Gastrocnemius medialis (tissue), 4 donors: Measurements from ENCODE around the gene WNT2. TPM values are rescaled to one million over a fixed set of nuclear protein-coding genes. Genes with fewer than 3 reads are reported as not detected.

Experiments
- ATAC-seq, 2 donors: fragments of 150-250 bp; one replicate each; pipeline ENCODE4 v1.9.1; 2016
- DNase-seq, 2 donors: peaks; one replicate each; pipeline ENCODE4 v3.0.0-alpha.2; 2019
- H3K27ac ChIP-seq, 4 donors: fragments of 200-600 bp; sonication (generic); 1 replicate in 1 of 4; 2 replicates in 3 of 4; pipeline ENCODE4 v1.5.1; 2016 to 2018; ENCODE audit warnings: mild to moderate bottlenecking in 2 of 4, moderate library complexity in 1 of 4
- H3K27me3 ChIP-seq, 3 donors: fragments of 200-600 bp; sonication (generic) in 2 of 3; 1 replicate in 1 of 3; 2 replicates in 2 of 3; pipeline versions ENCODE4 v1.5.1 to v1.6.0; 2016 to 2019; ENCODE audit warnings: mild to moderate bottlenecking in 1 of 3, moderate library complexity in 1 of 3
- H3K36me3 ChIP-seq, 2 donors: fragments of 200-600 bp; sonication (generic) in 1 of 2; one replicate each; pipeline ENCODE4 v1.5.1; 2017 to 2018
- H3K4me1 ChIP-seq, 2 donors: fragments of 200-600 bp; sonication (generic) in 1 of 2; one replicate each; pipeline ENCODE4 v1.5.1; 2016 to 2017; ENCODE audit warnings: mild to moderate bottlenecking in 2 of 2
- H3K4me3 ChIP-seq, 4 donors: fragments of 200-600 bp; sonication (generic) in 3 of 4; 1 replicate in 1 of 4; 2 replicates in 3 of 4; pipeline ENCODE4 v1.5.1; 2016 to 2019; ENCODE audit warnings: mild to moderate bottlenecking in 2 of 4
- H3K9me3 ChIP-seq, 3 donors: fragments of 200-600 bp; sonication (generic) in 2 of 3; 1 replicate in 1 of 3; 2 replicates in 2 of 3; pipeline ENCODE4 v1.5.1; 2016 to 2019
- POLR2A ChIP-seq, 2 donors: fragments of 450-650 bp; IDR thresholded peaks; one replicate each; pipeline ENCODE4 v1.6.1; 2017; ENCODE audit warnings: antibody characterized with exemption in 2 of 2, mild to moderate bottlenecking in 2 of 2, moderate library complexity in 2 of 2
- in situ Hi-C, 4 donors: fragments of 200-750 bp; cut with MboI; loops; one replicate each; pipeline versions ENCODE4 v1.15.0 to v1.8.0; 2017; ENCODE audit warnings: low sequenced_read_pairs in 4 of 4
- intact Hi-C: fragments of 100-400 bp; cut with DNase I; formaldehyde crosslinking; loops from one replicate; pipeline ENCODE4 v1.15.1; 2023; ENCODE audit warnings: low total_unique reads
- total RNA-seq, 4 donors: library from RNA; depleted of rRNA; stranded (reverse); fragments of >200 nt; gene quantifications; one replicate each; pipeline versions ENCODE4 v1.1.0 to v1.2.3, GENCODE V29; 2016
- TF ChIP-seq, protein P1 (sequence below), 5 experiments: fragments of 450-650 bp in 3 of 5; fragments of 200-600 bp in 2 of 5; sonication (generic) in 2 of 5; IDR thresholded peaks in 4 of 5; conservative IDR thresholded peaks in 1 of 5; 1 replicate in 4 of 5; 2 replicates in 1 of 5; pipeline ENCODE4 v1.5.1; 2016 to 2019; ENCODE audit warnings: antibody characterized with exemption in 5 of 5, mild to moderate bottlenecking in 3 of 5, moderate library complexity in 3 of 5

Gene WNT2
- total RNA-seq, 4 donors from 2014 or later, result not detected

GRCh38 chr7:117269886-117270285 lies 53.0 kb downstream of the WNT2 start:
- no peaks in the 10 kb centered on the region for H3K9me3 ChIP-seq
- no peak overlapping the region for H3K27ac ChIP-seq
- H3K27me3 ChIP-seq, result no peaks in the 10 kb centered on the region
- H3K4me1 ChIP-seq, result no peaks in the 10 kb centered on the region
- TF ChIP-seq POLR2A (IDR thresholded peaks at IDR 0.05), result no peak
- ATAC-seq (no peak), DNase-seq (no peak)
- intact Hi-C loops, result no loop called here
- H3K36me3 ChIP-seq, result no peaks in the 10 kb centered on the region
- in situ Hi-C loops, result no loop called here
- H3K4me3 ChIP-seq, result no peak overlapping the region

GRCh38 chr7:117269417-117269816 lies 53.4 kb downstream of the WNT2 start:
- DNase-seq (no peak), ATAC-seq (no peak)
- TF ChIP-seq, protein P1, sequence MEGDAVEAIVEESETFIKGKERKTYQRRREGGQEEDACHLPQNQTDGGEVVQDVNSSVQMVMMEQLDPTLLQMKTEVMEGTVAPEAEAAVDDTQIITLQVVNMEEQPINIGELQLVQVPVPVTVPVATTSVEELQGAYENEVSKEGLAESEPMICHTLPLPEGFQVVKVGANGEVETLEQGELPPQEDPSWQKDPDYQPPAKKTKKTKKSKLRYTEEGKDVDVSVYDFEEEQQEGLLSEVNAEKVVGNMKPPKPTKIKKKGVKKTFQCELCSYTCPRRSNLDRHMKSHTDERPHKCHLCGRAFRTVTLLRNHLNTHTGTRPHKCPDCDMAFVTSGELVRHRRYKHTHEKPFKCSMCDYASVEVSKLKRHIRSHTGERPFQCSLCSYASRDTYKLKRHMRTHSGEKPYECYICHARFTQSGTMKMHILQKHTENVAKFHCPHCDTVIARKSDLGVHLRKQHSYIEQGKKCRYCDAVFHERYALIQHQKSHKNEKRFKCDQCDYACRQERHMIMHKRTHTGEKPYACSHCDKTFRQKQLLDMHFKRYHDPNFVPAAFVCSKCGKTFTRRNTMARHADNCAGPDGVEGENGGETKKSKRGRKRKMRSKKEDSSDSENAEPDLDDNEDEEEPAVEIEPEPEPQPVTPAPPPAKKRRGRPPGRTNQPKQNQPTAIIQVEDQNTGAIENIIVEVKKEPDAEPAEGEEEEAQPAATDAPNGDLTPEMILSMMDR (IDR thresholded peaks at IDR 0.05 in 4 of 5, conservative IDR thresholded peaks at IDR 0.05 in 1 of 5), result no peak
- no peak for TF ChIP-seq POLR2A (IDR thresholded peaks at IDR 0.05)
- Histone ChIP-seq H3K4me3 (no peak overlapping the region), H3K9me3 (no peaks in the 10 kb centered on the region), H3K27ac (no peak overlapping the region), H3K4me1 (no peaks in the 10 kb centered on the region), H3K36me3 (no peaks in the 10 kb centered on the region), H3K27me3 (no peaks in the 10 kb centered on the region)
- in situ Hi-C loops, result no loop called here
- intact Hi-C loops, result no loop called here

GRCh38 chr7:117264716-117265115 lies 58.1 kb downstream of the WNT2 start:
- intact Hi-C loops, result no loop called here
- H3K9me3 ChIP-seq, result no peaks in the 10 kb centered on the region
- ATAC-seq, result no peak
- TF ChIP-seq, protein P1 (IDR thresholded peaks at IDR 0.05 in 4 of 5, conservative IDR thresholded peaks at IDR 0.05 in 1 of 5), result no peak
- TF ChIP-seq POLR2A (IDR thresholded peaks at IDR 0.05), result no peak
- H3K4me1 ChIP-seq, result no peaks in the 10 kb centered on the region
- no peak overlapping the region for H3K4me3 ChIP-seq
- no peaks in the 10 kb centered on the region for H3K27me3 ChIP-seq
- no peaks in the 10 kb centered on the region for H3K36me3 ChIP-seq
- no peak overlapping the region for H3K27ac ChIP-seq
- in situ Hi-C loops, result no loop called here
- DNase-seq, result no peak

- DNase-seq (no peak), ATAC-seq (no peak)
- TF ChIP-seq POLR2A (IDR thresholded peaks at IDR 0.05), result no peak
- TF ChIP-seq, protein P1 (IDR thresholded peaks at IDR 0.05 in 4 of 5, conservative IDR thresholded peaks at IDR 0.05 in 1 of 5), result no peak
- Histone ChIP-seq H3K36me3 (no peaks in the 10 kb centered on the region), H3K9me3 (no peaks in the 10 kb centered on the region), H3K4me1 (no peaks in the 10 kb centered on the region), H3K4me3 (no peak overlapping the region), H3K27me3 (no peaks in the 10 kb centered on the region), H3K27ac (no peak overlapping the region)
- intact Hi-C loops, result no loop called here
- in situ Hi-C loops, result no loop called here
Observed at GRCh38 chr7:117262546-117262945, 60.3 kb downstream of the WNT2 start.

DNA sequence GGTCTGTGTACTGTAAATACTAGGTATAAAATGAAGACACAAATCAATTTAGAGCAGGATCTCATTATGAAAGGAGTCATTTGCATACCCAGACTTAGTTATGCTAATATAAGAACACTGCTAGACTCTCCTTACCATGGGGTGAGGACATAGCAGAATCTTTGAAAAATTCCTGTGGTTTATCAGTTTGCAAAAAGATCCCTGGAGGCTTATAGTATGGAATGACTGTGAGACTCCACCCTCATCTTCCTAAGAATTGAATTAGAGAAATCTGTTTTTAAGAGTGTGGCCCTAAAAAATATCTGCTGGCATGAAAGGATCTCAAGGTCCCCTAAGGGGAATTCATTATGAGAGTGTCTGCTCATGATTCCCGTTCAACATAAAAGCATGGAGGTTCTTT lies 63.2 kb downstream of the WNT2 start:
- no peaks in the 10 kb centered on the region for H3K27me3 ChIP-seq
- DNase-seq (no peak), ATAC-seq (no peak)
- no peaks in the 10 kb centered on the region for H3K36me3 ChIP-seq
- no peak overlapping the region for H3K27ac ChIP-seq
- in situ Hi-C loops (no loop called here), intact Hi-C loops (no loop called here)
- TF ChIP-seq, protein P1 (IDR thresholded peaks at IDR 0.05 in 4 of 5, conservative IDR thresholded peaks at IDR 0.05 in 1 of 5), result no peak
- TF ChIP-seq POLR2A (IDR thresholded peaks at IDR 0.05), result no peak
- H3K4me3 ChIP-seq, result no peak overlapping the region
- H3K9me3 ChIP-seq, result no peaks in the 10 kb centered on the region
- H3K4me1 ChIP-seq, result no peaks in the 10 kb centered on the region
